Measurements from ENCODE around the gene SMTN.

DNA sequence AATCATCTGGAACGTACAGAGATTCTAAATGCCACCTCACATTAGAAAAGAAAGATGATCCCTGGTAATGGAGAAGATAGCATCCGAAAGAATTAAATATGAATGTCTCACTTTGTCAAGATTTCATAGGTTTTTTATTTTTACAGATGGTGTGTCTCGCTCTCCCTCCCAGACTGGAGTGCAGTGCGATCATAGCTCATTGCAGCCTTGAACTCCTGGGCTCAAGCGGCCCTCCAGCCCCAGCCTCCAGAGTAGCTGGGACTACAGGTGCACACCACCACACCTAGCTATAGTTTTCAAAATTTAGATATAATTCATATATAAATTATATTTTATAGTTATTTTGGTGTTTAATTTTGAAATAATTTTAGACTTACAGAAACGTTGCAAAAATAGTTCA is 16.7 kb upstream of the SMTN start:
- no peak for TF ChIP-seq POLR2A (IDR thresholded peaks at IDR 0.05)
- TF ChIP-seq, protein P1, sequence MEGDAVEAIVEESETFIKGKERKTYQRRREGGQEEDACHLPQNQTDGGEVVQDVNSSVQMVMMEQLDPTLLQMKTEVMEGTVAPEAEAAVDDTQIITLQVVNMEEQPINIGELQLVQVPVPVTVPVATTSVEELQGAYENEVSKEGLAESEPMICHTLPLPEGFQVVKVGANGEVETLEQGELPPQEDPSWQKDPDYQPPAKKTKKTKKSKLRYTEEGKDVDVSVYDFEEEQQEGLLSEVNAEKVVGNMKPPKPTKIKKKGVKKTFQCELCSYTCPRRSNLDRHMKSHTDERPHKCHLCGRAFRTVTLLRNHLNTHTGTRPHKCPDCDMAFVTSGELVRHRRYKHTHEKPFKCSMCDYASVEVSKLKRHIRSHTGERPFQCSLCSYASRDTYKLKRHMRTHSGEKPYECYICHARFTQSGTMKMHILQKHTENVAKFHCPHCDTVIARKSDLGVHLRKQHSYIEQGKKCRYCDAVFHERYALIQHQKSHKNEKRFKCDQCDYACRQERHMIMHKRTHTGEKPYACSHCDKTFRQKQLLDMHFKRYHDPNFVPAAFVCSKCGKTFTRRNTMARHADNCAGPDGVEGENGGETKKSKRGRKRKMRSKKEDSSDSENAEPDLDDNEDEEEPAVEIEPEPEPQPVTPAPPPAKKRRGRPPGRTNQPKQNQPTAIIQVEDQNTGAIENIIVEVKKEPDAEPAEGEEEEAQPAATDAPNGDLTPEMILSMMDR (IDR thresholded peaks at IDR 0.05), result no peak
